HuH-7.5 (cell line): ENCODE measurements around the gene GARIN5B.
A peak's percentile ranks its signal among the peaks of the same experiment; 100 is the strongest.

ENCODE experiments used
- DNase-seq: peaks from one replicate; pipeline ENCODE4 v3.0.0; 2011; ENCODE audit warnings: low spot score

The GARIN5B gene

DNA sequence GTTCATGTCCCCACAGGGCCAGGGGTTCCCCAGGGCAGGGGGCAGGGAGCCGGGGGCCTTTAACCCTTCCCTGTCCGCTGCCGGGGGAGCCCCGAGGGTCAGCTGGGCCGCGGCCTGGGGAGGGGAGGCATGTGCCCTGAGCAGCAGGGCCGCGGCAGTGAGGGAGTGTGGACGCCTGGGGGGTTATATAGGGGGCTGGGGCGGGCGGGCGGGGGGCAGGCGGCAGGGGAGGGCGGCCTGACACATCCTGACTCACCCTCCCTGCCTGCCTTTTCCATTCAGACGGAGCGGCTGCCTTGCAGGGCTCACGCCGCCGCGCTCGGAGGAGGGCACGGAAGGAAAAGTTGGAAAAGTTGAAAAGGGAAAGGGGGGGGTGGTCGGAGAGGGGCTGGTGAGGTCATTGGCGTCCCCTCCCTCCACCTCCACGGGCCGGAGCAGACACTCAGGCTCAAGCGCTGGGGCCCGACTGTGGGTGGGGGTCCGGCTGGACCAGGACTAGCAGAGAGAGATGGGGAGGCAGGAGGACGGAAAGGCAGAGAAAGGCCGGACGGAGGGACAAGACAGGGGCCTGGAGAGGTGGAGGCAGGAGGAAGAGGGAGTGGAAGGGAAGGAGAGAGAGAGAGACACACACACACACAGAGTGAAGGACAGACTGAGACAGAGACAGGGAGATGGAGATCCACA is 7.4 kb upstream of the GARIN5B start, which contains the start of gene IL11:
Gene IL11 (minus strand): TSS at position 159 of the 684 bp plus-strand sequence. CDS start 153 bp downstream, at position 6.
- DNase-seq, result no peak

DNA sequence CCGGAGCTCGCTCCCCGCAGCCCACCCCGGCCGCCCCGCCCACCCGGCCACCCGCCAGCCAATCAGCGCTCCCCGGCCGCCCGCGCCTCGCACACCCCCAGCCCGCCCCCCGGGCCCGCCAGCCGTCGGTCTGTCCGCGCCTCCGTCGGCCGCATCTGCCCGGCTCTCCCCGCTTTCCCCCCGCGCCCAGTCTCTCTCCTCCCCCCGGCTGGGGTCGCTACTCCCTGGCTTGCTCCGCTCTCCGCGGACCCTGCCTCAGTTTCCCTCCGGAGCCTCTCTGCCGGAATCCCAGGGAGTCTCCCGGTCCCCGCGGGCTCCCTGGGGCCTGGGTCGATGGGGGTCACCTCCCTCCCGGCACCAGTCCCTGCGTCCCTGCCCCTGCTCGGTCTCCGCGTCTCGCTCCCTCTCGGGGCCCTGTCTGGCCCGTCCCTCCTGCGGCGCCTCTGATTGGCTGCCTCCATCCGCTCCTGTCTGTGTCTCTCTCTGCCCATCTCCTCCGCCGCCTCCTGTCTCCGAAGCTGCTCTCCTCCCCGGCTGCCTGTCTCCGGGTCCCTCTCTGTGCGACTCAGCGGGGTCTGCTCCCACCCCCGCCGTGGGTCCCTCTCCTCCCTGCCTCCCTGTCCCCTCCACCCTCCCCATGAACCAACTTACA is 6.7 kb upstream of the GARIN5B start:
- peak; percentile 93 for DNase-seq

DNA sequence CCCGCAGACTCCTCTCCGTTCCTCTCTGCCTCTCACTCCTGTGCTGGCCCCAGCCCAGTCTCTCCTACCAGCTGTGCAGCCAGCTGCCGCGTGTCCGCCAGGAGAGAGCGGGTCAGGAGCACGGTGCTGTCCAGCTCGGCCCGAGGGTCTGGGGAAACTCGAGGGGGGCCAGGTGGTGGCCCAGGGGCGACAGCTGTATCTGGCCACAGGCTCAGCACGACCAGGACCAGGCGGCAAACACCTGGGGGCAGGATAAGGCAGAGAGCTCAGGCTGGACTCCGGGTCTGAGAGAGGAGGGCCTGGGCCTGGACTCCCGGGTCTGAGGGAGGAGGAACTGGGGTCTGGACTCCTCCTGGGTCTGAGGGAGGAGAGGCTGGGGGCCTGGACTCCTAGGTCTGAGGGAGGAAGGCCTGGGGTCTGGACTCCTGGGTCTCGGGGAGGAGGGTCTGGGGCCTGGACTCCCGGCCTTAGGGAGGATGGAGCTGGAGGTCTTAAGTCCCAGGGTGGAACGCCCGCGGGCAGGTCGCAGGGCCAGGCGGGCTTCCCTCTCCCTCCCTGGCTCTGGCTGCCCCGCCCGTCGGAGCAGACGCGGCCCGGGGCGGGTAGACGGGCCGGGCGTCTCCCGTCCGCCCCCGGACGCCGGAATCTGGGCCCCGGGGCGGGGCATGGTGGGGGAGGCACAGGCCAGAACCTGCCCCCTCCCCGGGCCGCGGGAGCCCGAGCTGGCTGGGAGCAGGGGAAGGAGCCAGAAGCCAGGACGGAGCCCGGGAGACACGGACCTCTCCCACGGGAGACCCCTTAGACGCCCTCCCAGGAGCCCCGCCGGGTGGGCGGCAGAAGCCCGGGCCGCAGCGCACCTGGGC is 5.9 kb upstream of the GARIN5B start:
- DNase-seq, result peak; percentile 74

DNA sequence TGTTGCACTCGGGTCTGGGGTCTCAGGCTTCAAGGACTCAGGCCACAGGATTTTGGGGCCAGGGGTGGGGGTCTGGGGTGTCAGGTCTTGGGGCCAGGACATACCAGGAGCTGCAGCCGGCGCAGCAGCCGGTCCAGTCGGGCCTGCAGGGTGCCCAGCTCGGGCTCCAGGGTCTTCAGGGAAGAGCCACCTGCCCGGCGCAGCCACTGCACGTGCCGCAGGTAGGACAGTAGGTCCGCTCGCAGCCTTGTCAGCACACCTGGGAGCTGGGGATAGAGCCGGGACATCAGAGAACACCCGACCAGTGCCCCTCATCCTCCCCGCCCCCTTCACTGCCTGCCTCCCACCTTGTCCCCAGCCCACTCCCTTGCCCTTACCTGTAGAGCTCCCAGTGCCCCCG is 5.0 kb upstream of the GARIN5B start:
- no peak for DNase-seq

DNA sequence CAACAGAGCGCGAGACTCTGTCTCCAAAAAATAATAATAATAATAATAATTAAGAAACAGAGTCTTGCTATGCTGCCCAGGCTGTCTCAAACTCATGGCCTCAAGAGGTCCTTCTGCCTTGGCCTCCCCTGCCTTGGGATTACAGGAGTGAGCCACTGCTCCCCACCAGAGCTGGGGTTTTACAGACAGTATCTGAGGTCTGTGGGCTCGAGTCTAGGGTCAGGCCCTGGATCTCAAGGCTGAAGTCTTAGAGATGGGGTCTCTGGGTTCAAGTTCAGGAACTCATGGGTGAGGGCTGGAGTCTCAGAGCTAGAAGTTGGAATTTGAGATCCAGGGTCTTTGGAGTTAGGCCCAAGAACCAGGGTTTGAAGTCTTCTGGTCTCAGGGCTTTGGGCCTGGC is 3.7 kb upstream of the GARIN5B start:
- no peak for DNase-seq

DNA sequence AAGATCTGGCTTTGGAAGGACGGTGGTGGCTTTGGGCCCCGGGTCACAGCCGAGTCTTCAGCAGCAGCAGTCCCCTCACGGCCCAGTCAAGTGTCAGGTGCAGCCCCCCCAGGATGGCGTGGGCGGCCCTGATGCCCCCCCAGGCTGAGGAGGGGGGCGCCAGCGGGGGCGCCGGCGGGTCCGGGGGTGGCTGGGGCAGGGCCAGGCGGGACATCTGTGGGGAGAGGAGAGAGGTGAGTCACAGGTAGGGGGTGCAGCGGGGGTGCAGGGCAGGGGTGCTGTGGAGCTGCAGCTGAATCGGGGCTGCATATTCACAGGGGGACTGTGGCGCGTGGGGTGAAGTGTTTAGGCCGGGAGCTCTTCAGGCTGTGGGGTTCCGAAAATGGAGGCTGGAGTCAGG is 2.9 kb upstream of the GARIN5B start:
- no peak for DNase-seq

DNA sequence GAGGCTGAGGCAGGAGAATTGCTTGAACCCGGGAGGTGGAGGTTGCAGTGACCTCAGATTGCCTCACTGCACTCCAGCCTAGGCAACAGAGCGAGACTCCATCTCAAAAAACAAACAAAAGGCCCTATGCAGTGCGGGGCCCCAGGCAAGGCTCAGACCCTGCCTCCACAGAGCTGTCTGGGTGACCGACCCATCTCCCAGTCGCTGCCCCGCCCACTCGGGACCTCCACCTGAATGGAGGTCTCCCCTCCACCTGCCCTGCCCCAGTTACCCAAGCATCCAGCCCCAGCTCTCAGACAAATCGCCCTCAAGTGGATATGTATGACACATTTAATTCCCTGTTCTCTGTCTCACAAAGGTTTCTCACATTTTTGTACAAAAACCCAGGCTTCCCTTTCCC is 2.2 kb upstream of the GARIN5B start:
- no peak for DNase-seq

DNA sequence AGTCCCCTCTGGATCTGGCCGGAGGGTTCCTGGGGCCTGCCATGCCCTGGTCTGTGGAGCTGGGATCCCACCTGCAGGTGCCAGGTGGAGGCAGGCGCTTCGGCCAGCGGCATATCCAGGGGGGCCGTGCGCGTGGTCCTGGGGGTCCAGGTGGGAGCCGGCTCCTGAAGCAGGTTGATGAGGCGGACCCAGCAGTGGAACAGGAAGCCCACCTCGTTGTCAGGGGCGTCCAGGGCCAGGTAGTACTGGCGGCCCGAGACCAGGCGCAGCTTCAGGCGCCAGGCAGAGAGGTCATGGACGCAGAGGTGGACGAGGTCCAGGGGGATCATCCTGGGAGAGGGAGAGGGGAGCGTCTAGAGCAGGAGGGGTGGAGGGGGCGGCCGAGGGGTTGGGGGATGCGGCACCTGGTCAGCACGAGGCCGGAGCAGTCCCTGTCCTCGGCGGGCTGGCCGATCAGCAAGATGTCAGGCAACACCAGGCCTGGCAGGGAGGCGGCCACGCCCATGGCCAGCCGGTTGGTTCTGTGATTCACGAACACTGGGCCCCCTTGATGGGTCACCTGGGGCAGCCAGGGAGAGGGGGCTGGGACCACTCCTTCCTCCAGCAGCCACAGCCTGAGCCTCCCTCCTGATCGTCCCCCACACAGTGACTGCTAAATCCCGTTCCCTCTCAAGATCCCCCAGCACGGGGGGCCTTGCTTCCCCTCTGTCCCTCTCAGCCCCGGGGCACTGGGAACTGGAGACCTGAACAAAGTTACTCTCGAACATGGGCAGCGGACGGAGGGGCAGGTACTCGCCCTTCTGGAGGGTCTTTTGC is 678 bp downstream of the GARIN5B start:
- DNase-seq, result no peak

DNA sequence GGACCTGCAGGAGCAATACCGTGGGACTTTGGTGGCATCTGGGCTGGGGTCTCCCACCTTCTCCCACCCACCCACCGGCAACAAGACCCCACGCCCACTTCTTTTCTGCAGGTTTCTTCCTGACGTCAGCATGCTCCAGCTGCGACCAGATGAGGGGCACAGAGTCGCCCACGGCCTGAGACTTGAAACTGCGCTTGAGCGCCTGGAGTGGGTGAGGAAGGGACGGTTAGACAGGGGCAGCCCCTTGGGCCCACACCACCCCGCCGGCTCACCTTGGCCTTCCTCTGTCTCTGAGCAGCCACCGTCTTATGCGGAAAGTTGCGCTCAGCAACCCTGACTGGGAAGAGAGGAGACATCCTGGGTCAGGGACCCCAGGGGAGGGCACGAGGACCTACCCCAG is 2.2 kb downstream of the GARIN5B start:
- no peak for DNase-seq

DNA sequence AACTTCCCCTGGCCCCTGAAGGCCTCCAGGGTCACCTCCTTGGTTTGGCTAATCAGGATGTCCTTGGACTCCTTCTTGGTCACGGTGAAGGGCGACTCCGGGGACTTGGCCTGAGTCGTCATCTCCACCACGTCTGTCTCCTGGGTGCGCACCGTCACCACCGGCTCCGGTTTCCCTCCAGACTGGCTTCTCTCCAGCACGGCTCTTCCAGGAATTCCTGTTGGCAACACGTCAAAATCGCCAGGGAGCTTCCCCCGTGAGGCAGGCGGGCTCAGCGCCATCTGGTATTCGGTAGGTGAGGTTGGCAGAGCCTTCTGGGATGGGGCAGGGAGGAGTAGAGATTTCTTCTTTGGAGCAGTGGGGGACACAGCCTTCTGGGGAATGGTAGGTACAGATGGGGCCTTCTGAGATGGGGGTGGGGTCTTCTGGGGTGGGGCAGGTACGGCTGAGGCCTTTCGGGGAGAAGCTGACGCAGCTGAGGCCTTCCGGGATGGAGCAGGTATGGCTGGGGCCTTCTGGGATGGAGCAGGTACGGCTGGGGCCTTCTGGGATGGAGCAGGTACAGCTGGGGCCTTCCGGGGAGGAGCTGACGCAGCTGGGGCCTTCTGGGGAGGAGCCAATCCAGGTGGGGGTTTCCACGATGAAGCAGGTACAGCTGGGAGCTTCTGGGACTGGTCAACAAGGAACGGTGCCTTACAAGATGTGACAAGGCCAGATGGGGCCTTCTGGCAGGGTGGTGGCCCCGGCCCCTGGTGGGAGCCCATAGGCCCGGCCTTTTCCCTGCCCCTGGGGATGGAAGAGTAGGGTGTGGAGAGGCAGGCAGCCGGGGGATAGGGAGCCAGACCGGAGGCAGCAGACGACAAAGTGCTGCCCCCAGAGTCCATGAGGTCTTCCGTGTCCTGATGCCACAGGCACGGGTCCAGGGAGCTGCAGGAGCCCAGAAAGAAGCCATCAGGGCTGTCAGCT is 3.8 kb downstream of the GARIN5B start:
- DNase-seq, result no peak

DNA sequence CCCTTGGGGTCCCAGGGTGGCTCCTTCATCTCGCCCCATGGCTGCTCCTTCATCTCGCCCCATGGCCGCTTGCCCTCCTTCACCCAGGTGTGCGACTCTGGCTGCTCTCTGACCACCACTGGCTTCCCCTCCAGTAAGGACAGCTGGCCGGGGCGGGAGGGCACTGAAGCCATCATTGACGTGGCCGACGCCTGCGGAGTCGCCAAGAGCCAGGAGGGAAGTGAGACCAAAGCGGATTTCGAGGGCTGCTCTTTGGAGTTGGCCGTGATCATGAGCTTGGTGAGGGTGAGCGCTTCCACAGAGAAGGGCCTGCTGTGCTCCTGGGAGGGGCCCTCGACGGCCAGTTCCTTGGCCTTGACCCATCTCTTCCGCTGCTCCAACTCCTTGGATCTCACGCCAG is 4.6 kb downstream of the GARIN5B start:
- DNase-seq, result no peak

DNA sequence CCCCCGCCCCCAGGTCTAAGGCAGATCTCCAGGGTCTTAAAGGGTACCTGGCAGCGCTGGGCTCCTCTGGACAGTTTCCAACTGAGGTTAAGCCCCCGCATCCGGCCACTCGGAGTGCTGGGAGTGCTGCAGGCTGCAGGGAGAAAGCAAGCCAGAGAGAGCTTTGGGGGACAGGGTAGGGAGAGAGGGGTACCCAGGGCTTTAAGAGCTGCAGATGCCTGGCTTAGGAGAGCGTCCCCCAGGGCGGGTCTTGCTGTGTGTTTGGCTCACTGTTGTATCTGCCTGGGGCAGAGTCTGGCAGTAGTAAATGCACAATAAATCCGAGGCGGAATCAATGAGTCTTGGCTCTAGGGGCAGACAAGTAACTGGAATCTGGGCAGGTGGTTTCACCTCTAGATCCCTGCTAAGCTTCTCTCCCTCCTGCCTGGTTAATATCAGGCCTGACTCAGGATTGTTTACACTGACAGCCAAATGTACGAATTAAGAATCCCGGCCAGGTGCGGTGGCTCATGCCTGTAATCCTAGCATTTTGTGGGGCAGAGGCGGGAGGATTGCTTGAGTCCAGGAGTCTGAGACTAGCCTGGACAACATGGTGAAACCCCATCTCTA is 7.7 kb downstream of the GARIN5B start:
- DNase-seq, result no peak

DNA sequence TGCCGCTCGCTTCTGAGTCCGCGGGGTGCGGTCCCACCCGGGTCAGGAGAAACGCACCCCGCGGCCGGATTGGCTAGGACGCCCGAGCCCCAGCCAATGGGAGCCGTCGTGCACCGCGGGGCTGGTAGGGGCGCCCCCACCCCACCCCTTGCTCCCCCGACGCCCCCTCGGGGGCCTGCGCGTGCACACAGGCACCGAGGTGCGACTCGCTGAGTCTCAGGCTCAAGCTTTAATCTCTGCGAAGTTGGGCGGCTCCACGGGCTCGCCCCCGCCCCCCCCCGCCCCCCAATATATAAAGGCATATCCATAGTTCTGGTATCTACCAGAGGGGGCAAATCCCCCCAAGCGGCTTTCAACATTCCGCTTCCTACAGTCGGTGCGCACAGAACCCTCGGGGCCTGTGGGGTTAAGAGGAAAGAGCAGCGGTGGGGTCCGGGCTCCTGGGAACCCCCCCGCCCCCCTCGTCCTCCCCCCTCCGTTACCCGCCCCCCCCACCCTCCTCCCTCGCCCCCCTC is 8.3 kb downstream of the GARIN5B start, which contains the start of gene COX6B2:
Gene COX6B2 (minus strand): TSS at position 22 of the 515 bp plus-strand sequence. CDS start 198 bp downstream, outside the sequence.
- DNase-seq, result no peak

DNA sequence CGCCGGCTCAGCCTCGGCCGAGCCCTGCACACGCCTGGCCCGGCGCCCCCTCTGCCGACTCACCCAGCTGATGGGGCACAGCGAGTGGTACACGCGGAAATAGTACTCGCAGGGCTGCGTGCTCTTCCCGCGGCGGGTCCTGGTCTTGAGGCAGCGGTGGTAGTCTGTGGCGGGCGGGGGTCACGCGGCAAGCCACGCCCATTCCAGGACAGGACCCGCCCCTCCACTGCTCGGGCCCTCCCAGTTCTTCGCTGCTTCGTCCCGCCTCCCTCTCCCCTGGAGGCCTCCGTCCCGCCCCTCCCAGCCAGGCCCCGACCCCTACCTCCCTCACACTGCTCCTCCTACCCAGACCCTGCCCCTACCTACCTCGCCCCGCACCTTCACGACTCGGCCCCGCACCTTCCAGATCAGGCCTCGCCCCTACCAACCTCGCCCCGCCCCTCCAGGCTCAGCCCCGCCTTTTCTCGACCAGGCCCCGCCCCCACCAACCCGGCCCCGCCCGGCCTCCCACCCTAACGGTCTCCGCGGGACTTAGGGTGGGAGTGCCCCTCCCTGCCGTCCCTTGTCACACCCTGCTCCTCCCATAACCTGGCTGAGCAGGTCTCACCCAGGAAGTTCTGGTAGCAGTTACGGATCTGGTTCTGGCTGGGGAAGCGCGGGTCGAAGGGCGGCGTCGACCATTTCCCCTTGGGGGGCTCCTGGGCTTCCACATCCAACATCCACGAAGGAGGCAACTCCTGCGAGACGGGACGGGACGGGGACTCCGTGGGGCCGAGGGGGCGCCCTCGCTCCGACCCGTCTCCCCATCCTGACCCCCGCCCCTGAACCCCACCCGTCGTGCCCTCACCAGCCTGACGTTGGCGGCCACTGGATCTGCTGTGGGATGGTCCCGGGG is 9.0 kb downstream of the GARIN5B start:
- peak; percentile 94 for DNase-seq

DNA sequence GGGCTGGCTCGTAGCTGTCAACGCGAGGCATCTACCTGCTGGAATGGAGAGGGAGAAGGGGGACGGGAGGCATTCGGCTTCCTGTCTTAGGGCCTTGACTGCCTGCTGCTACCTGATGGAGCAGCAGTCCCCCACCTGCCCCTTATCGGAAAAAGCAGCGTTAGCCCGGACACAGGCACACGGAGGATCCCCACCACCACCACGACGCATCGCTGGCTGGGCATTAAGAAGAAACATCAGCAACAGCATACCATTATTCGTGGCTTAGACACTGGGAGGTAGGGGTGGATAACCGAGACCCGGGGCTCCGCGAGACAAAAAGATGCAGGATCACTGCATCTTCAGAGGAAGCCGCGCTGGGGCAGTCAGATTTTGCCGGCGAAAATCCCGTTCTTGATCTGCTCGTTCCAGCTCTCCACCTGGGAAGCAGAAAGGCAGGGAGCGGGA is 9.7 kb downstream of the GARIN5B start:
- no peak for DNase-seq

DNA sequence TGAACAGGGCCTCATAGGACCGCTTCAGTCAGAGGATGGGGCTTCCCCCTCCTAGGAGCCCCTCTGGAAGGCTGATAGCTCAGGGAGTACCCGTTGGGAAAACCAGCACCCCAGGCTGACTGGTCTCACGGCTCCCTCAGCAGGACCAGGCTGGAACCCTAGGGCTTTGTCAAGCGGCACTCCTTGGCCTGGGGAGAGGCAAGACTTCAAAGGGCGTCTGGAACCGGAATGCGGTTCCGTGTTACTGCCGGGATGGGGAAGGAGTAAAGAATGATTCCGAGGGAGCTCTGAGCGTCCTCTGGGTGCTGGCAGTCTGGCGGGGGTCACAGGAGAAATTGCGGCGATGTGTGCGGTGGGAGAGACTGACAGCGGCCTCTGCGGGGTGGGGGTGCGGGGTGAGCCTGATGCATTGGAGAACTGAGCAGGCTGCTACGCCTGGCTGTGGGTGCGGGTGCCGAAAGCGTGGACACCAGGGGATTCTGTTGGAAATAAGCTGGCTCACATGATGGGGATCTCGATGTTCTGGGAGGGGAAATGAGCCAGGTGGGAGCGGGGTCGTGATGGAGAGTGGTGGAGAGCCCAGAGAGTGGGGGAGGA is 10.4 kb downstream of the GARIN5B start:
- DNase-seq, result no peak

DNA sequence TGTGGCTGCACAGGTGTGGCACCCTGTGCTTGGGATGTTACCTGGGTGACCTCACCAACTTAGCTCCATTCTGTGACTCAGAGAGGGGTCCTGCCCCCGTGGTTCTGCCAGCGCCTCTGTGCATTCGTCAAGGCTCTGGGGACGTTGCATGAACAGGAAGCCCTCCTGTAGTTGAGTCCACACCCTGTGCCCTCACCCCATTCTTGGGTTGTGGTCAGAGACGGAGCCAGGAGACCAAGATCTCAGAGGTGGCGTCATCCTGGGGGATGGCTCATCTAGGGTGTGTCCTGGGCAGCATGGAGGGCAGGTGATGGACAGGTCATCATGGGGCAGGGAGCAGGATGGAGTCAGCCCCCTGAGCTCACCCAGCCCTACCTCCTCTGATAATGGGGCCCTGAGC is 11.0 kb downstream of the GARIN5B start:
- DNase-seq, result no peak

DNA sequence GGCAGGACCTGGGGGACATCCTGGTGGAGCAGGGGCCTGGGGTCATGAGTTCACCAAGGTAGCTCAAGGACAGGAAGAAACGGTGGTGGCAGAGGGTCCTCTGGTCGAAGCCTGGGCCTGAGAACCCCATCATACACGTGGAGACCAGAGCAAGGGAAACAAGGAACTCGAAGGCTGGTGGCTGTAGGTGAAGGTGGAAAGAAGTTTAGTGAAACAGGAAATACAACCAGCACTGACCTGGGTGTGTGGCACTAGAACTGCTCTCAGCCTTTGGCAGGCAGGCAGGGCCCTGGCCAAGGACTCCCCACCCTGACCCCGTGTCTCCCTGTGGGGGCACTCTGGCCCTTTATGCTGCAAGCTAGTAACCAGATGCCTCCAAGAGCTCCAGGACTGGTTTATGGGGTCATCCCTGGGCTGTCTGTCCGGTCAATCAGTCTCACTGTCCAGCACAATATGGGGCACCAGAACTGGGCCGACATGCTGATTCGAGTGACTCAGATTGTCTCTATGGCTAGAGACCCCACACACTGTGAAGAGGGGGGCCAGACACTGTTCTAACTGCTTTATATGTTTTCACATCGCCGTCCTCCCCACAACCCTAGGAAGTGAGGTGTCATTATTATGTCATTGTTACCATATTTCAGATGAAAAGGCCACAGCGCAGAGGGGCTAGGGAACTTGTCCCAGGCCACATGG is 12.3 kb downstream of the GARIN5B start:
- no peak for DNase-seq
